Natural killer cell (primary cell): ENCODE results near the gene RILP. TPM values are rescaled to one million over a fixed set of nuclear protein-coding genes. Genes with fewer than 3 reads are reported as not detected.
"Not testable (repeated sequence)": the region's sequence is repeated elsewhere in the genome, so short reads cannot be mapped to it uniquely, and the experiment has no call there.

ENCODE experiments used
- ATAC-seq, 3 donors: fragments of 150-1000 bp in 2 of 3; fragments of 200-7000 bp in 1 of 3; cut with Tn5 transposase; 1 replicate in 1 of 3; 2 replicates in 2 of 3; pipeline ENCODE4 v1.10.0; 2021; ENCODE audit warnings: mild to moderate bottlenecking in 2 of 3, moderate library complexity in 2 of 3
- DNase-seq, 2 donors: peaks; one replicate each; pipeline versions ENCODE4 v3.0.0 to v3.0.0-alpha.2; 2013 to 2021; ENCODE audit warnings: mixed read lengths in 1 of 2
- H3K27ac ChIP-seq: one replicate; pipeline ENCODE4 v1.5.1; 2013; ENCODE audit warnings: mild to moderate bottlenecking, low read length
- H3K27me3 ChIP-seq: one replicate; pipeline ENCODE4 v1.6.1; 2013; ENCODE audit warnings: low read length; ENCODE audit not compliant: control insufficient read depth, insufficient read depth
- H3K36me3 ChIP-seq: one replicate; pipeline ENCODE4 v1.6.1; 2013; ENCODE audit warnings: low read length; ENCODE audit not compliant: control insufficient read depth, insufficient read depth
- H3K4me1 ChIP-seq: one replicate; pipeline ENCODE4 v1.6.1; 2013; ENCODE audit warnings: low read length; ENCODE audit not compliant: control insufficient read depth, insufficient read depth
- H3K4me3 ChIP-seq: one replicate; pipeline ENCODE4 v1.5.1; 2013; ENCODE audit warnings: low read length
- H3K9me3 ChIP-seq: one replicate; pipeline ENCODE4 v1.6.1; 2013; ENCODE audit warnings: low read length; ENCODE audit not compliant: control insufficient read depth, insufficient read depth
- H3K27ac Mint-ChIP-seq, 2 donors: one replicate each; pipeline ENCODE4 v1.8.0; 2022; ENCODE audit warnings: mild to moderate bottlenecking in 2 of 2, mixed read lengths in 2 of 2, moderate library complexity in 1 of 2
- H3K27me3 Mint-ChIP-seq, 2 donors: one replicate each; pipeline ENCODE4 v1.8.0; 2022; ENCODE audit warnings: low read depth in 2 of 2, mixed read lengths in 2 of 2
- H3K36me3 Mint-ChIP-seq: one replicate; pipeline ENCODE4 v1.8.0; 2022; ENCODE audit warnings: mixed read lengths
- H3K4me1 Mint-ChIP-seq, 2 donors: one replicate each; pipeline ENCODE4 v1.8.0; 2022; ENCODE audit warnings: mixed read lengths in 2 of 2
- H3K4me3 Mint-ChIP-seq: one replicate; pipeline ENCODE4 v1.8.0; 2022; ENCODE audit warnings: mild to moderate bottlenecking, moderate library complexity, mixed read lengths
- H3K9me3 Mint-ChIP-seq, 2 donors: one replicate each; pipeline ENCODE4 v1.8.0; 2022; ENCODE audit warnings: mixed read lengths in 2 of 2
- CTCF ChIP-seq: fragments of 200-600 bp; IDR thresholded peaks from one replicate; pipeline ENCODE4 v1.8.0; 2022; ENCODE audit warnings: antibody characterized with exemption
- WGBS: methylation state at CpG from one replicate; pipeline ENCODE4 v1.1.7; 2013; ENCODE audit warnings: missing lambda C conversion rate; ENCODE audit not compliant: insufficient coverage; 5-methylcytosine and 5-hydroxymethylcytosine counted together
- intact Hi-C: fragments of 100-400 bp; cut with micrococcal nuclease; formaldehyde crosslinking; loops from one replicate; pipeline ENCODE4 v1.14.2; 2022
- total RNA-seq, 4 donors: library from RNA; stranded (reverse); fragments of 120-200 nt in 1 of 4; gene quantifications; one replicate each; pipeline versions ENCODE4 v1.2.3 to v1.2.4, GENCODE V29; 2013 to 2022

The RILP gene
- total RNA-seq, 3 donors from 2014 or later (not counting 1 experiment from before 2014, with no cell fraction given): 2.3 to 5.1 (median 4.0) TPM

GRCh38 chr17:1673041-1673785, 23.5 kb upstream of the RILP start:
- Mint-ChIP-seq H3K36me3 (peaks cover 29% of the 10 kb centered on the region), H3K4me3 (no peak overlapping the region), H3K27me3 (no peaks in the 10 kb centered on the region), H3K9me3 (no peaks in the 10 kb centered on the region), H3K27ac (no peak overlapping the region), H3K4me1 (peaks cover 13 to 32% of the 10 kb centered on the region in 2 donors)
- H3K27ac ChIP-seq: no peak overlapping the region
- 88% methylated on average over 26 of the region's 26 CpGs for WGBS
- H3K27me3 ChIP-seq: no peaks in the 10 kb centered on the region
- no peaks in the 10 kb centered on the region for H3K4me1 ChIP-seq
- H3K9me3 ChIP-seq: no peaks in the 10 kb centered on the region
- H3K36me3 ChIP-seq: peaks cover 90% of the 10 kb centered on the region
- TF ChIP-seq CTCF: no peak
- intact Hi-C loops: no loop called here
- ATAC-seq: peak; percentile 23 to 38 (median 34)
- DNase-seq: peak in 1 of 2 donors; percentile 47
- no peak overlapping the region for H3K4me3 ChIP-seq

GRCh38 chr17:1663934-1664333, 14.3 kb upstream of the RILP start:
- ATAC-seq, H3K4me3 ChIP-seq, intact Hi-C loops, H3K4me3 Mint-ChIP-seq, H3K4me1 ChIP-seq, H3K9me3 Mint-ChIP-seq, H3K27ac ChIP-seq, H3K27me3 ChIP-seq, H3K4me1 Mint-ChIP-seq, DNase-seq, H3K9me3 ChIP-seq, H3K27me3 Mint-ChIP-seq: not testable (repeated sequence)
- WGBS: 100% methylated on average over 3 of the region's 5 CpGs
- Mint-ChIP-seq H3K36me3 (peaks cover 21% of the 10 kb centered on the region), H3K27ac (peak overlapping the region in 1 of 2 donors; percentile 36)
- peaks cover 66% of the 10 kb centered on the region for H3K36me3 ChIP-seq

- Mint-ChIP-seq H3K36me3 (peaks cover 40% of the 10 kb centered on the region), H3K9me3 (no peaks in the 10 kb centered on the region), H3K4me1 (peaks cover 7 to 8% of the 10 kb centered on the region in 2 donors), H3K4me3 (no peak overlapping the region), H3K27ac (peak overlapping the region in 1 of 2 donors; percentile 48), H3K27me3 (no peaks in the 10 kb centered on the region)
- H3K27me3 ChIP-seq: no peaks in the 10 kb centered on the region
- H3K4me1 ChIP-seq: no peaks in the 10 kb centered on the region
- no peak overlapping the region for H3K27ac ChIP-seq
- no peak for ATAC-seq
- H3K9me3 ChIP-seq: no peaks in the 10 kb centered on the region
- TF ChIP-seq CTCF: no peak
- peaks cover 75% of the 10 kb centered on the region for H3K36me3 ChIP-seq
- no peak overlapping the region for H3K4me3 ChIP-seq
- intact Hi-C loops: no loop called here
- WGBS: 98% methylated on average over 12 of the region's 12 CpGs
- no peak for DNase-seq
Measured at GRCh38 chr17:1661045-1661444, 11.4 kb upstream of the RILP start.

- no peaks in the 10 kb centered on the region for H3K9me3 ChIP-seq
- no peak overlapping the region for H3K27ac Mint-ChIP-seq
Measured at GRCh38 chr17:1658100-1658499, 8.4 kb upstream of the RILP start.

More at GRCh38 chr17:1658100-1658499, 8.4 kb upstream of the RILP start:
- Mint-ChIP-seq H3K4me1 (peaks cover 7 to 8% of the 10 kb centered on the region in 2 donors), H3K36me3 (peaks cover 55% of the 10 kb centered on the region), H3K9me3 (no peaks in the 10 kb centered on the region), H3K27me3 (no peaks in the 10 kb centered on the region), H3K4me3 (no peak overlapping the region)
- ATAC-seq (no peak), DNase-seq (no peak)
- Histone ChIP-seq H3K36me3 (peaks cover 88% of the 10 kb centered on the region), H3K27me3 (no peaks in the 10 kb centered on the region), H3K4me1 (no peaks in the 10 kb centered on the region), H3K27ac (no peak overlapping the region), H3K4me3 (no peak overlapping the region)
- WGBS: 97% methylated on average over 9 of the region's 9 CpGs
- no peak for TF ChIP-seq CTCF
- intact Hi-C loops: no loop called here
